ENCODE results near the gene IL15RA. TPM values are rescaled to one million over a fixed set of nuclear protein-coding genes. Genes with fewer than 3 reads are reported as not detected.
A peak's percentile ranks its signal among the peaks of the same experiment; 100 is the strongest.

IL15RA gene
- total RNA-seq, 3 donors from 2014 or later (not counting 1 experiment from before 2014, with no cell fraction given), result 10.7 to 11.8 (median 11.3) TPM

GRCh38 chr10:5987747-5988146 lies 10.4 kb upstream of the IL15RA start:
- Histone ChIP-seq H3K4me1 (ENCODE audit: control insufficient read depth, insufficient read depth, low read length) (peaks cover 5% of the 10 kb centered on the region), H3K4me3 (ENCODE audit: low read length) (no peak overlapping the region), H3K9me3 (ENCODE audit: control insufficient read depth, insufficient read depth, low read length) (no peaks in the 10 kb centered on the region), H3K36me3 (ENCODE audit: control insufficient read depth, insufficient read depth, low read length) (no peaks in the 10 kb centered on the region), H3K27me3 (ENCODE audit: control insufficient read depth, insufficient read depth, low read length) (no peaks in the 10 kb centered on the region), H3K27ac (ENCODE audit: low read length) (no peak overlapping the region)
- Mint-ChIP-seq H3K4me3 (no peak overlapping the region), H3K36me3 (peaks cover 5% of the 10 kb centered on the region), H3K4me1 (peaks cover 0 to 10% of the 10 kb centered on the region in 2 donors), H3K27me3 (ENCODE audit: low read depth in 2 of 2) (peaks cover 3 to 17% of the 10 kb centered on the region in 2 donors), H3K9me3 (peaks cover 0 to 4% of the 10 kb centered on the region in 2 donors), H3K27ac (no peak overlapping the region)
- intact Hi-C loops (cut with micrococcal nuclease), result no loop called here
- WGBS (ENCODE audit: insufficient coverage), result 71% methylated on average over 4 of the region's 4 CpGs
- DNase-seq (no peak), ATAC-seq (peak; percentile 52 to 78 (median 67))
- no peak for TF ChIP-seq CTCF (IDR thresholded peaks at IDR 0.05)

GRCh38 chr10:5985029-5985428 lies 7.7 kb upstream of the IL15RA start:
- Mint-ChIP-seq H3K27ac (no peak overlapping the region), H3K36me3 (no peaks in the 10 kb centered on the region), H3K9me3 (no peaks in the 10 kb centered on the region), H3K4me3 (no peak overlapping the region), H3K27me3 (ENCODE audit: low read depth in 2 of 2) (peaks cover 0 to 10% of the 10 kb centered on the region in 2 donors), H3K4me1 (peaks cover 0 to 10% of the 10 kb centered on the region in 2 donors)
- H3K9me3 ChIP-seq (ENCODE audit: control insufficient read depth, insufficient read depth, low read length), result no peaks in the 10 kb centered on the region
- H3K4me1 ChIP-seq (ENCODE audit: control insufficient read depth, insufficient read depth, low read length), result peaks cover 5% of the 10 kb centered on the region
- no peaks in the 10 kb centered on the region for H3K36me3 ChIP-seq (ENCODE audit: control insufficient read depth, insufficient read depth, low read length)
- no peaks in the 10 kb centered on the region for H3K27me3 ChIP-seq (ENCODE audit: control insufficient read depth, insufficient read depth, low read length)
- no peak for TF ChIP-seq CTCF (IDR thresholded peaks at IDR 0.05)
- ATAC-seq (no peak), DNase-seq (no peak)
- intact Hi-C loops (cut with micrococcal nuclease), result no loop called here
- 91% methylated on average over 5 of the region's 5 CpGs for WGBS (ENCODE audit: insufficient coverage)
- no peak overlapping the region for H3K4me3 ChIP-seq (ENCODE audit: low read length)
- H3K27ac ChIP-seq (ENCODE audit: low read length), result no peak overlapping the region

GRCh38 chr10:5983774-5984173 lies 6.4 kb upstream of the IL15RA start:
- Mint-ChIP-seq H3K27me3 (ENCODE audit: low read depth in 2 of 2) (peaks cover 0 to 10% of the 10 kb centered on the region in 2 donors), H3K4me1 (peaks cover 0 to 10% of the 10 kb centered on the region in 2 donors), H3K9me3 (no peaks in the 10 kb centered on the region), H3K4me3 (no peak overlapping the region), H3K36me3 (no peaks in the 10 kb centered on the region), H3K27ac (no peak overlapping the region)
- ATAC-seq (no peak), DNase-seq (no peak)
- no peaks in the 10 kb centered on the region for H3K27me3 ChIP-seq (ENCODE audit: control insufficient read depth, insufficient read depth, low read length)
- no peak for TF ChIP-seq CTCF (IDR thresholded peaks at IDR 0.05)
- H3K27ac ChIP-seq (ENCODE audit: low read length), result no peak overlapping the region
- H3K4me3 ChIP-seq (ENCODE audit: low read length), result no peak overlapping the region
- no peaks in the 10 kb centered on the region for H3K36me3 ChIP-seq (ENCODE audit: control insufficient read depth, insufficient read depth, low read length)
- H3K4me1 ChIP-seq (ENCODE audit: control insufficient read depth, insufficient read depth, low read length), result peaks cover 5% of the 10 kb centered on the region
- intact Hi-C loops (cut with micrococcal nuclease), result no loop called here
- no peaks in the 10 kb centered on the region for H3K9me3 ChIP-seq (ENCODE audit: control insufficient read depth, insufficient read depth, low read length)
- WGBS (ENCODE audit: insufficient coverage), result 90% methylated on average over 9 of the region's 9 CpGs

- Histone ChIP-seq H3K27me3 (ENCODE audit: control insufficient read depth, insufficient read depth, low read length) (no peaks in the 10 kb centered on the region), H3K36me3 (ENCODE audit: control insufficient read depth, insufficient read depth, low read length) (no peaks in the 10 kb centered on the region), H3K9me3 (ENCODE audit: control insufficient read depth, insufficient read depth, low read length) (no peaks in the 10 kb centered on the region), H3K4me1 (ENCODE audit: control insufficient read depth, insufficient read depth, low read length) (peaks cover 8% of the 10 kb centered on the region), H3K27ac (ENCODE audit: low read length) (no peak overlapping the region), H3K4me3 (ENCODE audit: low read length) (no peak overlapping the region)
- no peaks in the 10 kb centered on the region for H3K9me3 Mint-ChIP-seq
- peaks cover 8% of the 10 kb centered on the region in 2 donors for H3K4me1 Mint-ChIP-seq
- no peak overlapping the region for H3K27ac Mint-ChIP-seq
- DNase-seq (no peak), ATAC-seq (no peak)
- H3K36me3 Mint-ChIP-seq, result no peaks in the 10 kb centered on the region
- intact Hi-C loops (cut with micrococcal nuclease), result no loop called here
- no peak for TF ChIP-seq CTCF (IDR thresholded peaks at IDR 0.05)
- over 99% methylated on average over 9 of the region's 9 CpGs for WGBS (ENCODE audit: insufficient coverage)
- H3K27me3 Mint-ChIP-seq (ENCODE audit: low read depth in 2 of 2), result peaks cover 0 to 10% of the 10 kb centered on the region in 2 donors
- H3K4me3 Mint-ChIP-seq, result no peak overlapping the region
These were observed 4.2 kb upstream of the IL15RA start for GRCh38 chr10:5981529-5981928.

All from natural killer cell (primary cell).